K562 (cell line): ENCODE measurements around the gene PLAAT3. TPM values are rescaled to one million over a fixed set of nuclear protein-coding genes. Genes with fewer than 3 reads are reported as not detected.
"Not testable (repeated sequence)": the region's sequence is repeated elsewhere in the genome, so short reads cannot be mapped to it uniquely, and the experiment has no call there.

Source experiments
- ARID1B ChIP-seq: fragments of 450-650 bp; IDR thresholded peaks from 2 replicates; pipeline ENCODE4 v1.6.1; 2016; ENCODE audit warnings: antibody characterized with exemption, mild to moderate bottlenecking, inconsistent platforms
- DPF2 ChIP-seq: fragments of 450-650 bp; IDR thresholded peaks from 2 replicates; pipeline ENCODE4 v1.6.1; 2016
- ERF ChIP-seq: fragments of 450-650 bp; formaldehyde crosslinking; IDR thresholded peaks from 2 replicates; pipeline ENCODE4 v1.4.0; 2020; ENCODE audit warnings: mild to moderate bottlenecking, mixed read lengths
- FOSL1 ChIP-seq: fragments of 200-800 bp; sonication (Bioruptor generic); conservative IDR thresholded peaks from 2 replicates; pipeline ENCODE4 v1.6.1; 2016; ENCODE audit warnings: missing genetic modification characterization, missing compliant biosample characterization
- HMG20A ChIP-seq: fragments of 450-650 bp; formaldehyde crosslinking; conservative IDR thresholded peaks from 2 replicates; pipeline ENCODE4 v1.4.0; 2020; ENCODE audit warnings: mild to moderate bottlenecking, mixed read lengths
- JUND ChIP-seq, 2 experiments: IDR thresholded peaks; 2 replicates in 1 of 2; 3 replicates in 1 of 2; pipeline ENCODE4 v1.6.1; 2011; ENCODE audit warnings: borderline replicate concordance in 2 of 2, low read depth in 2 of 2, low read length in 2 of 2, improper control_type of control experiment in 1 of 2, missing biosample characterization in 1 of 2, missing genetic modification characterization in 1 of 2, missing genetic modification reagents in 1 of 2
- KLF10 ChIP-seq: fragments of 250-450 bp; sonication (Bioruptor Pico); IDR thresholded peaks from 2 replicates; pipeline ENCODE4 v1.6.1; 2021; ENCODE audit warnings: matching md5 sums
- KLF6 ChIP-seq: fragments of 250-450 bp; sonication (Bioruptor Pico); IDR thresholded peaks from 2 replicates; pipeline ENCODE4 v1.4.0; 2020; ENCODE audit warnings: mild to moderate bottlenecking, moderate library complexity, borderline replicate concordance
- MECOM ChIP-seq: fragments of 250-450 bp; sonication (Bioruptor Pico); IDR thresholded peaks from 2 replicates; pipeline ENCODE4 v1.8.0; 2022; ENCODE audit warnings: inconsistent platforms
- NFE2L1 ChIP-seq: fragments of 450-650 bp; IDR thresholded peaks from 2 replicates; pipeline ENCODE4 v1.6.1; 2016; ENCODE audit warnings: missing genetic modification characterization, low read depth, mild to moderate bottlenecking, missing compliant biosample characterization, moderate library complexity, borderline replicate concordance
- NFIC ChIP-seq: fragments of 450-650 bp; IDR thresholded peaks from 2 replicates; pipeline ENCODE4 v1.6.1; 2017; ENCODE audit warnings: mild to moderate bottlenecking, inconsistent platforms
- NRF1 ChIP-seq, 2 experiments: fragments of 450-650 bp; IDR thresholded peaks in 1 of 2; conservative IDR thresholded peaks in 1 of 2; 2 replicates each; pipeline ENCODE4 v1.6.1; 2014; ENCODE audit warnings: mild to moderate bottlenecking in 2 of 2
- POLR2AphosphoS5 ChIP-seq: IDR thresholded peaks from 2 replicates; pipeline ENCODE4 v1.6.1; 2011; ENCODE audit warnings: mild to moderate bottlenecking, low read depth, low read length, moderate library complexity; ENCODE audit not compliant: control insufficient read depth, insufficient read depth
- TBP ChIP-seq: optimal IDR thresholded peaks from 2 replicates; pipeline ENCODE3; 2011; ENCODE audit warnings: low read depth, low read length, improper control_type of control experiment
- ZNF174 ChIP-seq: fragments of 250-450 bp; sonication (Bioruptor Pico); IDR thresholded peaks from 2 replicates; pipeline ENCODE4 v1.4.0; 2020; ENCODE audit warnings: mild to moderate bottlenecking
- ZNF23 ChIP-seq: fragments of 250-450 bp; sonication (Bioruptor Pico); IDR thresholded peaks from 2 replicates; pipeline ENCODE4 v1.4.0; 2020; ENCODE audit warnings: mild to moderate bottlenecking
- ZNF589 ChIP-seq: fragments of 200-800 bp; sonication (Bioruptor generic); IDR thresholded peaks from 2 replicates; pipeline ENCODE4 v1.6.1; 2016; ENCODE audit warnings: low read depth, missing genetic modification characterization, missing compliant biosample characterization
- polyA plus RNA-seq, 8 experiments: library from polyadenylated mRNA; depleted of rRNA in 4 of 8; stranded (reverse) in 5 of 8; unstranded in 3 of 8; fragments of >200 nt; fragmentation: Nextera tagmentation in 2 of 8; fragmentation: Illumina TruSeq in 1 of 8; extraction: Ambion mirVana in 2 of 8; extraction: Trizol in 1 of 8; gene quantifications; 2 replicates each; pipeline versions ENCODE4 v1.2.1 to v1.2.3, GENCODE V29; 2011 to 2014; ENCODE audit warnings: inconsistent platforms in 1 of 8, missing spikeins in 1 of 8
- total RNA-seq, 7 experiments: library from RNA; depleted of rRNA in 6 of 7; stranded (reverse); fragments of >200 nt in 6 of 7; fragmentation: Illumina TruSeq in 2 of 7; extraction: Trizol in 2 of 7; gene quantifications; 2 replicates each; pipeline versions ENCODE4 v1.2.1 to v1.2.3, GENCODE V29; 2011 to 2021; ENCODE audit warnings: low replicate concordance in 1 of 7
- TF ChIP-seq, protein P1 (sequence below): fragments of 250-450 bp; sonication (Bioruptor Pico); IDR thresholded peaks from 2 replicates; pipeline ENCODE4 v1.4.0; 2020
- TF ChIP-seq, protein P2 (sequence below): fragments of 250-450 bp; sonication (Bioruptor Pico); IDR thresholded peaks from 2 replicates; pipeline ENCODE4 v1.8.0; 2021; ENCODE audit warnings: moderate library complexity, mild to moderate bottlenecking, inconsistent platforms
- TF ChIP-seq, protein P3 (sequence below): fragments of 250-450 bp; sonication (Bioruptor Pico); IDR thresholded peaks from 2 replicates; pipeline ENCODE4 v1.4.0; 2020; ENCODE audit warnings: mild to moderate bottlenecking, moderate library complexity
- TF ChIP-seq, protein P4 (sequence below): fragments of 450-650 bp; IDR thresholded peaks from 2 replicates; pipeline ENCODE4 v1.6.1; 2016; ENCODE audit warnings: missing biosample characterization, missing genetic modification characterization

Gene PLAAT3
- total and polyA plus RNA-seq, 9 of the 15 experiments (the other 6 are each of a cell fraction or from before 2014, with no cell fraction given), result 0.80 to 2.7 (median 1.4) TPM

DNA sequence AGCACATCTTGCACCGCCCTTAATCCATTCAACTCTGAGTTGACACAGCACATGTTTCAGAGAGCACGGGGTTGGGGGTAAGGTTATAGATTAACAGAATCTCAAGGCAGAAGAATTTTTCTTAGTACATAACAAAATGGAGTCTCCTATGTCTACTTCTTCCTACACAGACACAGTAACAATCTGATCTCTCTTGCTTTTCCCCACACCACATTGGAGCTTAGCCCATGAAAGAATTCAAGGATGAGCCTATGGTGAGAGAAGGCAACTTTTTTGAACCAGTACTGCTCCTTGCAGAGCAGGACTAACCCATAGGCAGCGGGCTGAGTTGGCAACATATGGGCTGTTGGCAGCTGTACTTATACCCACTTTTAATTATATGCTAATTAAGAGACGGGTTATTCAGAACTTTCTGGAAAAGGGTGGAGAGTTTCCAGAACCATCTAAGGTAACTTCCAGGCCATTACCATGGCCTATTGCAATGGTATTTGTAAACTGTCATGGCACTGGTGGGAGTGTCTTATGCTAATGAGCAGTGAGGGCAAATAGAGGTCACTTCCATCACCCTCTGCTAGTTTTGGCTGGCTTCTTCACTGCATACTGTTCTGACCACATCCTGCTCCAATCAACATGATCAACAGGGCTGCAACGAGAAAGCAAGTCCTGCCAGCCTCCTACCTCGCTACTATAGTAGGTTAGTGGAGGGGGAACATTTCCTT lies 83.0 kb downstream of the PLAAT3 start (continued):
- TF ChIP-seq ZNF589 (peak; percentile 98), JUND (IDR thresholded peaks at IDR 0.05; ENCODE audit: borderline replicate concordance, low read depth, low read length) (0 out of 2 replicates have a peak, but pooled peaks have one; percentile 37), NFE2L1 (tag) (peak; percentile 60; the same call in 1 of the 2 replicates), KLF10 (CRISPR knock-in tag) (peak; percentile 78; the same call in 1 of the 2 replicates), HMG20A (CRISPR knock-in tag) (0 out of 2 replicates have a peak, but pooled peaks have one; percentile 76), ZNF174 (CRISPR knock-in tag) (0 out of 2 replicates have a peak, but pooled peaks have one; percentile 55), ARID1B (peak; percentile 37; the same call in 1 of the 2 replicates), KLF6 (CRISPR knock-in tag) (peak; percentile 99), DPF2 (peak; percentile 67; the same call in 1 of the 2 replicates), NRF1 (conservative IDR thresholded peaks at IDR 0.05 in 1 of 2, IDR thresholded peaks at IDR 0.05 in 1 of 2) (peak; percentile 25 to 36; a peak in 1 of 4 replicates), TBP (peak; percentile 34), FOSL1 (tag) (0 out of 2 replicates have a peak, but pooled peaks have one; percentile 21), ERF (CRISPR knock-in tag) (peak; percentile 98), POLR2AphosphoS5 (peak; percentile 55), MECOM (CRISPR knock-in tag) (peak; percentile 94), ZNF23 (CRISPR knock-in tag) (peak; percentile 80), NFIC (peak; percentile 28; the same call in 1 of the 2 replicates)
- TF ChIP-seq JUND (tag; IDR thresholded peaks at IDR 0.05; ENCODE audit: borderline replicate concordance, low read depth, low read length), result not testable (repeated sequence)
- TF ChIP-seq, protein P1, sequence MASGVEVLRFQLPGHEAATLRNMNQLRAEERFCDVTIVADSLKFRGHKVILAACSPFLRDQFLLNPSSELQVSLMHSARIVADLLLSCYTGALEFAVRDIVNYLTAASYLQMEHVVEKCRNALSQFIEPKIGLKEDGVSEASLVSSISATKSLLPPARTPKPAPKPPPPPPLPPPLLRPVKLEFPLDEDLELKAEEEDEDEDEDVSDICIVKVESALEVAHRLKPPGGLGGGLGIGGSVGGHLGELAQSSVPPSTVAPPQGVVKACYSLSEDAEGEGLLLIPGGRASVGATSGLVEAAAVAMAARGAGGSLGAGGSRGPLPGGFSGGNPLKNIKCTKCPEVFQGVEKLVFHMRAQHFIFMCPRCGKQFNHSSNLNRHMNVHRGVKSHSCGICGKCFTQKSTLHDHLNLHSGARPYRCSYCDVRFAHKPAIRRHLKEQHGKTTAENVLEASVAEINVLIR (CRISPR knock-in tag), result peak; percentile 75
- TF ChIP-seq, protein P2, sequence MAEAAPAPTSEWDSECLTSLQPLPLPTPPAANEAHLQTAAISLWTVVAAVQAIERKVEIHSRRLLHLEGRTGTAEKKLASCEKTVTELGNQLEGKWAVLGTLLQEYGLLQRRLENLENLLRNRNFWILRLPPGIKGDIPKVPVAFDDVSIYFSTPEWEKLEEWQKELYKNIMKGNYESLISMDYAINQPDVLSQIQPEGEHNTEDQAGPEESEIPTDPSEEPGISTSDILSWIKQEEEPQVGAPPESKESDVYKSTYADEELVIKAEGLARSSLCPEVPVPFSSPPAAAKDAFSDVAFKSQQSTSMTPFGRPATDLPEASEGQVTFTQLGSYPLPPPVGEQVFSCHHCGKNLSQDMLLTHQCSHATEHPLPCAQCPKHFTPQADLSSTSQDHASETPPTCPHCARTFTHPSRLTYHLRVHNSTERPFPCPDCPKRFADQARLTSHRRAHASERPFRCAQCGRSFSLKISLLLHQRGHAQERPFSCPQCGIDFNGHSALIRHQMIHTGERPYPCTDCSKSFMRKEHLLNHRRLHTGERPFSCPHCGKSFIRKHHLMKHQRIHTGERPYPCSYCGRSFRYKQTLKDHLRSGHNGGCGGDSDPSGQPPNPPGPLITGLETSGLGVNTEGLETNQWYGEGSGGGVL, result peak; percentile 84
- TF ChIP-seq, protein P3, sequence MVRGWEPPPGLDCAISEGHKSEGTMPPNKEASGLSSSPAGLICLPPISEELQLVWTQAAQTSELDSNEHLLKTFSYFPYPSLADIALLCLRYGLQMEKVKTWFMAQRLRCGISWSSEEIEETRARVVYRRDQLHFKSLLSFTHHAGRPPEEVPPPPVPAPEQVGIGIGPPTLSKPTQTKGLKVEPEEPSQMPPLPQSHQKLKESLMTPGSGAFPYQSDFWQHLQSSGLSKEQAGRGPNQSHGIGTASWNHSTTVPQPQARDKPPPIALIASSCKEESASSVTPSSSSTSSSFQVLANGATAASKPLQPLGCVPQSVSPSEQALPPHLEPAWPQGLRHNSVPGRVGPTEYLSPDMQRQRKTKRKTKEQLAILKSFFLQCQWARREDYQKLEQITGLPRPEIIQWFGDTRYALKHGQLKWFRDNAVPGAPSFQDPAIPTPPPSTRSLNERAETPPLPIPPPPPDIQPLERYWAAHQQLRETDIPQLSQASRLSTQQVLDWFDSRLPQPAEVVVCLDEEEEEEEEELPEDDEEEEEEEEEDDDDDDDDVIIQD (CRISPR knock-in tag), result peak; percentile 97
- TF ChIP-seq, protein P4, sequence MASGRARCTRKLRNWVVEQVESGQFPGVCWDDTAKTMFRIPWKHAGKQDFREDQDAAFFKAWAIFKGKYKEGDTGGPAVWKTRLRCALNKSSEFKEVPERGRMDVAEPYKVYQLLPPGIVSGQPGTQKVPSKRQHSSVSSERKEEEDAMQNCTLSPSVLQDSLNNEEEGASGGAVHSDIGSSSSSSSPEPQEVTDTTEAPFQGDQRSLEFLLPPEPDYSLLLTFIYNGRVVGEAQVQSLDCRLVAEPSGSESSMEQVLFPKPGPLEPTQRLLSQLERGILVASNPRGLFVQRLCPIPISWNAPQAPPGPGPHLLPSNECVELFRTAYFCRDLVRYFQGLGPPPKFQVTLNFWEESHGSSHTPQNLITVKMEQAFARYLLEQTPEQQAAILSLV (tag), result peak; percentile 96
